Measurements from ENCODE around the gene GAREM2.
A peak's percentile ranks its signal among the peaks of the same experiment; 100 is the strongest.

The GAREM2 gene

DNA sequence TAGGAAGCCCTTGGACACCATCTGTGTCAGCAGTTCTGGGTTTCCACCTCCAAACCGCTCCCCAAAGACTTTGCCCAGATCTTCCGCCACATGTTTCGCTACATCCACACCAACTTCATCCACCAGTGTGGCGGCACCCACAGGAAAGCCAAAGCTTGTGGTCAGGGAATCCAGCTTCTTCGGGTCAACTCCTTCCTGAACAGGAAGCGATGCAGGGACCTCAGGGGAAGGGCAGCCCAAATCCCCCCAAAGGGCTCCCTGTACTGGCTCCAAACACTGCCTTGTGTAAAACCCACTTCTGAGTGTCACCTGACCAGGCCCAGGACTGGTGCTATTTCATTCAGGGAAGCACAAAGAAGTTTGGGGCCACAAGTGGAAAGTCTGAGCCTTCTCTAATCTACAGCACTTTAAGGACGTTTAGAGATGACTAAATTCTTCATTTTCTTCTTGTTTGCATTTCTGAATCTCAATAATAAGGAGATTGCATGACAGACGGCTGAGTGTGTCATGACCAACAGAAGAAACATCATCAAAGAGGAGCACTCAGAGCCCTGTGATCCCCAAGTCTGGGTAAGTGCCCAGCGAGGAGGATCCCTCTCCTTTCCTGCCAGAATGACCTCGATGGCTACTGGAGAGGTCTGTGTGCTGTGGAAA, 20.8 kb downstream of the GAREM2 start:
- Histone ChIP-seq H2BK12ac (ENCODE audit: low read length) (no peak overlapping the region), H3K4ac (ENCODE audit: low read depth, low read length) (no peak overlapping the region), H2BK5ac (ENCODE audit: low read depth, low read length, poor library complexity) (no peak overlapping the region), H4K91ac (ENCODE audit: low read depth, low read length) (no peak overlapping the region), H3K18ac (ENCODE audit: low read length) (no peak overlapping the region), H3K4me1 (ENCODE audit: control insufficient read depth in 1 of 2, insufficient read depth in 2 of 2, low read length in 2 of 2) (no peaks in the 10 kb centered on the region), H3K27me3 (ENCODE audit: insufficient read depth, low read length) (no peaks in the 10 kb centered on the region), H3K79me2 (ENCODE audit: control insufficient read depth, insufficient read depth, low read length, poor library complexity) (no peaks in the 10 kb centered on the region), H2BK120ac (ENCODE audit: insufficient read depth, low read length, poor library complexity) (no peak overlapping the region), H2AFZ (ENCODE audit: insufficient read depth, low read length, poor library complexity) (no peak overlapping the region), H4K8ac (ENCODE audit: low read depth, low read length) (no peak overlapping the region), H4K12ac (ENCODE audit: low read depth, low read length) (no peak overlapping the region), H2AK5ac (ENCODE audit: low read length) (no peak overlapping the region), H3K27ac (ENCODE audit: low read depth, low read length) (no peak overlapping the region), H3K4me3 (ENCODE audit: low read depth, low read length) (no peak overlapping the region), H3K14ac (ENCODE audit: low read length) (no peak overlapping the region), H3K23ac (ENCODE audit: low read length) (no peak overlapping the region), H3K4me2 (ENCODE audit: low read length) (no peak overlapping the region), H3K9me3 (ENCODE audit: insufficient read depth, low read depth, low read length) (no peaks in the 10 kb centered on the region), H3K9ac (ENCODE audit: low read length) (no peak overlapping the region), H3K36me3 (ENCODE audit: control insufficient read depth in 1 of 2, insufficient read depth in 2 of 2, low read length in 2 of 2) (peaks cover 42 to 68% of the 10 kb centered on the region in 2 experiments), H3K79me1 (ENCODE audit: low read length) (no peaks in the 10 kb centered on the region)
- no CpG with 5 or more reads among the region's 10 CpGs for WGBS (ENCODE audit: extremely low coverage, insufficient coverage, insufficient read length)
- no peak for DNase-seq

DNA sequence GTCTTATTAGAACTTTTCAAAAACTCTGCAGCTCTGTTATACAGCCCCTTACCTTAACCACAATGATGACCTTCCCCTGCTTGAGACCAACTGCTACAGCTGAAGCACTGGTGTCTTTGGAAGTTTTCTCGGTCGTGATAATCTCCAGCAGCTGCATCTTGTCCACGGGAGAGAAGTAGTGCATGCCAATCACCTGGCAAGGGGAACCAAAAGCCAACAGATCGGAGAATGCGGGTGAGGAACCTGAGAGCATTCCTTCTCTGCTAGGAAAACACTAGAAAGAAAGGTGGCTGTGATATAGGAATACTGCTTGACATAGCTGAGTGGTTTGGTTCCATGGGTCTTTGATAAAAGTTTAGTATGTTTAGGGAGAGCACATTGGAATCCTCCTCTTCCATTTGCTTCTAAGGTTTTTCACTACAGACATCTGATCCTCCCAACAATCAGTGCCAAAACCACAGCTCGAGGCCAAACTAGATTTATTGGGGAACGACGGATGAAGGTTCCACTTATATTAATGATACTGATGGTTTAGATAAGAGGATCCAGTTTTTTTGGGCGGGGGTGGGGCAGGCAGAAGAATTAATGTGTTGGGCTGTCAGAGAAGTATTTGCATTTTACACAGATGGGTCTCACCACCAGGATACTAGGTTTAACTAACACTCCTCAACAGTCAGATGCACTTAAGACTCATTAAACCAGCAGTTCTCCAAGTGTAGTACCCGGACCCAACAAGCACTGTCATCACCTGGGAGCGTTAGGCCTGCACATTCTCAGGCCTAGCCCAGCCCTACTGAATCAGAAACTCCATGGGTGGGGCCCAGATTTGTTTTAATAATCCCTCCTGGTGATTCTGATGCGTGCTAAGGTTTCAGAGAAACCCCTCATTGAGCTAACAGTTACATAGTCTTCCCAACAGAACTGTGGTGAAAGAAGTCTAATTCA, 22.4 kb downstream of the GAREM2 start:
- no peaks in the 10 kb centered on the region for H3K4me1 ChIP-seq (ENCODE audit: control insufficient read depth in 1 of 2, insufficient read depth in 2 of 2, low read length in 2 of 2)
- H2AK5ac ChIP-seq (ENCODE audit: low read length): no peak overlapping the region
- H3K79me1 ChIP-seq (ENCODE audit: low read length): no peaks in the 10 kb centered on the region
- H3K9ac ChIP-seq (ENCODE audit: low read length): no peak overlapping the region
- H3K18ac ChIP-seq (ENCODE audit: low read length): no peak overlapping the region
- no peak overlapping the region for H3K14ac ChIP-seq (ENCODE audit: low read length)
- H3K9me3 ChIP-seq (ENCODE audit: insufficient read depth, low read depth, low read length): no peaks in the 10 kb centered on the region
- H2AFZ ChIP-seq (ENCODE audit: insufficient read depth, low read length, poor library complexity): no peak overlapping the region
- no peak overlapping the region for H2BK120ac ChIP-seq (ENCODE audit: insufficient read depth, low read length, poor library complexity)
- DNase-seq: no peak
- no peak overlapping the region for H2BK12ac ChIP-seq (ENCODE audit: low read length)
- no peak overlapping the region for H3K27ac ChIP-seq (ENCODE audit: low read depth, low read length)
- H3K4me2 ChIP-seq (ENCODE audit: low read length): no peak overlapping the region
- no peak overlapping the region for H2BK5ac ChIP-seq (ENCODE audit: low read depth, low read length, poor library complexity)
- WGBS (ENCODE audit: extremely low coverage, insufficient coverage, insufficient read length): no CpG with 5 or more reads among the region's 12 CpGs
- H4K12ac ChIP-seq (ENCODE audit: low read depth, low read length): no peak overlapping the region
- no peak overlapping the region for H3K4me3 ChIP-seq (ENCODE audit: low read depth, low read length)
- H3K79me2 ChIP-seq (ENCODE audit: control insufficient read depth, insufficient read depth, low read length, poor library complexity): no peaks in the 10 kb centered on the region
- peaks cover 39 to 75% of the 10 kb centered on the region in 2 experiments for H3K36me3 ChIP-seq (ENCODE audit: control insufficient read depth in 1 of 2, insufficient read depth in 2 of 2, low read length in 2 of 2)
- no peak overlapping the region for H4K91ac ChIP-seq (ENCODE audit: low read depth, low read length)
- H3K27me3 ChIP-seq (ENCODE audit: insufficient read depth, low read length): no peaks in the 10 kb centered on the region
- no peak overlapping the region for H3K23ac ChIP-seq (ENCODE audit: low read length)
- no peak overlapping the region for H4K8ac ChIP-seq (ENCODE audit: low read depth, low read length)
- H3K4ac ChIP-seq (ENCODE audit: low read depth, low read length): no peak overlapping the region

DNA sequence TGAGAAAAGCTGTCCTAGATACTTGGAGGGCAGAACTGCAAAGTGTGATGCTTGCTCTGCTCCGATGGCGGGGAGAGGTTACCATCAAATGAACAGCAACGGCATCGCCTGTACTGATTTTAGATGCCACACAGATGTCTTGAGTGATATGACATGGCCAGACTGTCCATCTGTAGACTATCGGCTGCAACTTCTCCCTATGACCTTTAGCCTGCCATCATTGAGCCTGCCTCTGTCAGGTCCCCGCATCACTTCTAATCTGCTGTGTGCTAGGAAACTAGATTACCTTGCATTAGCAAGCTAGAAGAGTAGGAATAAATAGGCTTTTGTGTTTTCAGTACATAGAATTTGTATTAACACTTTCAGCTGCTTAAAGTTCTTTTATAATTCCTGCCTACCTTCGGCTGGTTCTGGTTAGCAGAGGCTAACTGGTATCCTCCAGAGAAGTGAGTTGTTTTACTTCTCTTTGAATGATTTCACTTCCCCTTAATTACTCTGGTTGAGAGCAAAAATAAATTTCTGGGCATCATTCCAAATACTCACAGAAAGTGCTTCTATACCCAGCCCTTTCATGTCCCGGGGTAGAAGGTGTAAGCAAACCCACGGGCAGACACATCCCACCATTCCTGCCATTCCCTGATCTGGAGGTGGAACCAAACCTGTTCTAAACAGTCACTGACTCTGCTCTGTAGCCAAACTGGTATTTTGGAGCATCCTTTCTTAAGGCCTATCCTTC, 24.0 kb downstream of the GAREM2 start:
- no peaks in the 10 kb centered on the region for H3K79me2 ChIP-seq (ENCODE audit: control insufficient read depth, insufficient read depth, low read length, poor library complexity)
- H2BK120ac ChIP-seq (ENCODE audit: insufficient read depth, low read length, poor library complexity): no peak overlapping the region
- no peak overlapping the region for H3K23ac ChIP-seq (ENCODE audit: low read length)
- no peak overlapping the region for H4K12ac ChIP-seq (ENCODE audit: low read depth, low read length)
- H3K18ac ChIP-seq (ENCODE audit: low read length): no peak overlapping the region
- H2BK12ac ChIP-seq (ENCODE audit: low read length): no peak overlapping the region
- no peak overlapping the region for H3K14ac ChIP-seq (ENCODE audit: low read length)
- no peak overlapping the region for H3K27ac ChIP-seq (ENCODE audit: low read depth, low read length)
- H3K4me1 ChIP-seq (ENCODE audit: control insufficient read depth in 1 of 2, insufficient read depth in 2 of 2, low read length in 2 of 2): no peaks in the 10 kb centered on the region
- DNase-seq: no peak
- no peak overlapping the region for H3K4me3 ChIP-seq (ENCODE audit: low read depth, low read length)
- no peaks in the 10 kb centered on the region for H3K9me3 ChIP-seq (ENCODE audit: insufficient read depth, low read depth, low read length)
- H3K4me2 ChIP-seq (ENCODE audit: low read length): no peak overlapping the region
- no peak overlapping the region for H2AK5ac ChIP-seq (ENCODE audit: low read length)
- H3K9ac ChIP-seq (ENCODE audit: low read length): peak overlapping the region; percentile 42
- no peaks in the 10 kb centered on the region for H3K79me1 ChIP-seq (ENCODE audit: low read length)
- no peak overlapping the region for H4K8ac ChIP-seq (ENCODE audit: low read depth, low read length)
- H3K4ac ChIP-seq (ENCODE audit: low read depth, low read length): no peak overlapping the region
- H4K91ac ChIP-seq (ENCODE audit: low read depth, low read length): no peak overlapping the region
- H3K36me3 ChIP-seq (ENCODE audit: control insufficient read depth in 1 of 2, insufficient read depth in 2 of 2, low read length in 2 of 2): peaks cover 29 to 65% of the 10 kb centered on the region in 2 experiments
- no peak overlapping the region for H2AFZ ChIP-seq (ENCODE audit: insufficient read depth, low read length, poor library complexity)
- no CpG with 5 or more reads among the region's 9 CpGs for WGBS (ENCODE audit: extremely low coverage, insufficient coverage, insufficient read length)
- no peak overlapping the region for H2BK5ac ChIP-seq (ENCODE audit: low read depth, low read length, poor library complexity)
- H3K27me3 ChIP-seq (ENCODE audit: insufficient read depth, low read length): no peaks in the 10 kb centered on the region

DNA sequence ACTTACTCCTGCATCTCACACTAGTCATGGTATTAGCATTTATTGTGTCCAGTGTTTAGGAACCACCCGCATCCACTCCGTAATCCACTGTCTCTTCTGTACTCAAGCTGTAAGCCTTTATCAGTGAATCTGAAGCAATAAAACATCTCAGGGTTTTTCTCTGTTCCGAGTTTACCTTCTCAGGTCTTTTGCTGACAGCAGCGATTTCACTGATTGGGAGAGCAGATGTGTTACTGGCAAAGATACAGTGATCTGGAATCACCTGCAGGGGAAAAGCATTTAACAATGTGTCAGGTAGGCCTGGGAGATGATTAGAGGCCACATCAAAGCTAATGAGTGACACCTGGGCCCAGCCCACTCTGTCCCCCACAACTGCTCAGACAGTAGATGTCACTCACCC, 24.6 kb downstream of the GAREM2 start:
- no peak overlapping the region for H2BK12ac ChIP-seq (ENCODE audit: low read length)
- H3K14ac ChIP-seq (ENCODE audit: low read length): no peak overlapping the region
- no peak overlapping the region for H3K27ac ChIP-seq (ENCODE audit: low read depth, low read length)
- H3K36me3 ChIP-seq (ENCODE audit: control insufficient read depth in 1 of 2, insufficient read depth in 2 of 2, low read length in 2 of 2): peaks cover 30 to 67% of the 10 kb centered on the region in 2 experiments
- no peaks in the 10 kb centered on the region for H3K27me3 ChIP-seq (ENCODE audit: insufficient read depth, low read length)
- no peak overlapping the region for H2AK5ac ChIP-seq (ENCODE audit: low read length)
- no CpG with 5 or more reads among the region's 4 CpGs for WGBS (ENCODE audit: extremely low coverage, insufficient coverage, insufficient read length)
- no peaks in the 10 kb centered on the region for H3K4me1 ChIP-seq (ENCODE audit: control insufficient read depth in 1 of 2, insufficient read depth in 2 of 2, low read length in 2 of 2)
- no peaks in the 10 kb centered on the region for H3K79me2 ChIP-seq (ENCODE audit: control insufficient read depth, insufficient read depth, low read length, poor library complexity)
- H2BK120ac ChIP-seq (ENCODE audit: insufficient read depth, low read length, poor library complexity): no peak overlapping the region
- H4K12ac ChIP-seq (ENCODE audit: low read depth, low read length): no peak overlapping the region
- no peak overlapping the region for H3K18ac ChIP-seq (ENCODE audit: low read length)
- H3K4me2 ChIP-seq (ENCODE audit: low read length): no peak overlapping the region
- H3K4ac ChIP-seq (ENCODE audit: low read depth, low read length): no peak overlapping the region
- no peak overlapping the region for H3K4me3 ChIP-seq (ENCODE audit: low read depth, low read length)
- H3K9me3 ChIP-seq (ENCODE audit: insufficient read depth, low read depth, low read length): no peaks in the 10 kb centered on the region
- no peak overlapping the region for H2BK5ac ChIP-seq (ENCODE audit: low read depth, low read length, poor library complexity)
- DNase-seq: no peak
- no peak overlapping the region for H3K23ac ChIP-seq (ENCODE audit: low read length)
- H3K79me1 ChIP-seq (ENCODE audit: low read length): no peaks in the 10 kb centered on the region
- no peak overlapping the region for H3K9ac ChIP-seq (ENCODE audit: low read length)
- H4K91ac ChIP-seq (ENCODE audit: low read depth, low read length): no peak overlapping the region
- no peak overlapping the region for H4K8ac ChIP-seq (ENCODE audit: low read depth, low read length)
- no peak overlapping the region for H2AFZ ChIP-seq (ENCODE audit: insufficient read depth, low read length, poor library complexity)

All from trophoblast cell (in vitro differentiated cells and primary cell).